ENCODE data around the gene OR52B2.

- no peak for TF ChIP-seq POLR2AphosphoS5 (IDR thresholded peaks at IDR 0.05; ENCODE audit: low read depth)
- TF ChIP-seq, protein P1, sequence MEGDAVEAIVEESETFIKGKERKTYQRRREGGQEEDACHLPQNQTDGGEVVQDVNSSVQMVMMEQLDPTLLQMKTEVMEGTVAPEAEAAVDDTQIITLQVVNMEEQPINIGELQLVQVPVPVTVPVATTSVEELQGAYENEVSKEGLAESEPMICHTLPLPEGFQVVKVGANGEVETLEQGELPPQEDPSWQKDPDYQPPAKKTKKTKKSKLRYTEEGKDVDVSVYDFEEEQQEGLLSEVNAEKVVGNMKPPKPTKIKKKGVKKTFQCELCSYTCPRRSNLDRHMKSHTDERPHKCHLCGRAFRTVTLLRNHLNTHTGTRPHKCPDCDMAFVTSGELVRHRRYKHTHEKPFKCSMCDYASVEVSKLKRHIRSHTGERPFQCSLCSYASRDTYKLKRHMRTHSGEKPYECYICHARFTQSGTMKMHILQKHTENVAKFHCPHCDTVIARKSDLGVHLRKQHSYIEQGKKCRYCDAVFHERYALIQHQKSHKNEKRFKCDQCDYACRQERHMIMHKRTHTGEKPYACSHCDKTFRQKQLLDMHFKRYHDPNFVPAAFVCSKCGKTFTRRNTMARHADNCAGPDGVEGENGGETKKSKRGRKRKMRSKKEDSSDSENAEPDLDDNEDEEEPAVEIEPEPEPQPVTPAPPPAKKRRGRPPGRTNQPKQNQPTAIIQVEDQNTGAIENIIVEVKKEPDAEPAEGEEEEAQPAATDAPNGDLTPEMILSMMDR (conservative IDR thresholded peaks at IDR 0.05; ENCODE audit: low read depth in 2 of 2) = no peak
- TF ChIP-seq ETS1 (IDR thresholded peaks at IDR 0.05) = no peak
- TF ChIP-seq REST (IDR thresholded peaks at IDR 0.05; ENCODE audit: unreplicated experiment) = no peak
- no peak for TF ChIP-seq EZH2phosphoT487 (IDR thresholded peaks at IDR 0.05; ENCODE audit: unreplicated experiment)
- TF ChIP-seq EZH2 (IDR thresholded peaks at IDR 0.05; ENCODE audit: low read depth, unreplicated experiment) = no peak
- TF ChIP-seq STAT1 (IDR thresholded peaks at IDR 0.05; ENCODE audit: unreplicated experiment) = no peak
- no peak for TF ChIP-seq JUNB (IDR thresholded peaks at IDR 0.05; ENCODE audit: unreplicated experiment)
- no peak for TF ChIP-seq NANOG (IDR thresholded peaks at IDR 0.05; ENCODE audit: borderline replicate concordance)
- no peak for TF ChIP-seq CREB1 (CRISPR knock-in tag; IDR thresholded peaks at IDR 0.05; ENCODE audit: low read depth)
- TF ChIP-seq ZNF114 (CRISPR knock-in tag; IDR thresholded peaks at IDR 0.05) = no peak
Observed at GRCh38 chr11:6127881-6128280, 42.2 kb downstream of the OR52B2 start.
